ENCODE data around the gene PLXNA4.

GRCh38 chr7:132464740-132465139 is 111.5 kb downstream of the PLXNA4 start:
- TF ChIP-seq CTCF (IDR thresholded peaks at IDR 0.05) (no peak), USF2 (CRISPR knock-in tag; IDR thresholded peaks at IDR 0.05) (no peak), MAX (CRISPR knock-in tag; IDR thresholded peaks at IDR 0.05) (no peak), HMGXB4 (CRISPR knock-in tag; IDR thresholded peaks at IDR 0.05) (no peak), TEAD4 (CRISPR knock-in tag; IDR thresholded peaks at IDR 0.05) (no peak), HMGA2 (CRISPR knock-in tag; IDR thresholded peaks at IDR 0.05) (no peak), CREM (CRISPR knock-in tag; IDR thresholded peaks at IDR 0.05) (no peak), E2F4 (CRISPR knock-in tag; IDR thresholded peaks at IDR 0.05; ENCODE audit: borderline replicate concordance, low read depth) (no peak), ATF1 (CRISPR knock-in tag; IDR thresholded peaks at IDR 0.05) (no peak), ZNF121 (CRISPR knock-in tag; IDR thresholded peaks at IDR 0.05) (no peak), NR3C1 (CRISPR knock-in tag; conservative IDR thresholded peaks at IDR 0.05; ENCODE audit: low read depth) (no peak), ZBTB43 (CRISPR knock-in tag; IDR thresholded peaks at IDR 0.05) (no peak), AFF4 (CRISPR knock-in tag; IDR thresholded peaks at IDR 0.05; ENCODE audit: borderline replicate concordance) (no peak), IRF2 (CRISPR knock-in tag; IDR thresholded peaks at IDR 0.05; ENCODE audit: borderline replicate concordance, low read depth) (no peak)

Measured in WTC11 (cell line).